Thyroid gland (tissue), 4 donors: Measurements from ENCODE around the gene SHH.

Experiments
- POLR2A ChIP-seq, 2 donors: fragments of 450-650 bp; IDR thresholded peaks; one replicate each; pipeline ENCODE4 v1.6.1; 2017; ENCODE audit warnings: antibody characterized with exemption in 2 of 2, mild to moderate bottlenecking in 2 of 2, moderate library complexity in 1 of 2
- TF ChIP-seq, protein P1 (sequence below), 6 experiments: fragments of 200-600 bp in 3 of 6; fragments of 450-650 bp in 3 of 6; sonication (generic) in 3 of 6; IDR thresholded peaks; one replicate each; pipeline ENCODE4 v1.5.1; 2016 to 2019; ENCODE audit warnings: antibody characterized with exemption in 6 of 6, mild to moderate bottlenecking in 2 of 6, inconsistent platforms in 1 of 6, moderate library complexity in 1 of 6

DNA sequence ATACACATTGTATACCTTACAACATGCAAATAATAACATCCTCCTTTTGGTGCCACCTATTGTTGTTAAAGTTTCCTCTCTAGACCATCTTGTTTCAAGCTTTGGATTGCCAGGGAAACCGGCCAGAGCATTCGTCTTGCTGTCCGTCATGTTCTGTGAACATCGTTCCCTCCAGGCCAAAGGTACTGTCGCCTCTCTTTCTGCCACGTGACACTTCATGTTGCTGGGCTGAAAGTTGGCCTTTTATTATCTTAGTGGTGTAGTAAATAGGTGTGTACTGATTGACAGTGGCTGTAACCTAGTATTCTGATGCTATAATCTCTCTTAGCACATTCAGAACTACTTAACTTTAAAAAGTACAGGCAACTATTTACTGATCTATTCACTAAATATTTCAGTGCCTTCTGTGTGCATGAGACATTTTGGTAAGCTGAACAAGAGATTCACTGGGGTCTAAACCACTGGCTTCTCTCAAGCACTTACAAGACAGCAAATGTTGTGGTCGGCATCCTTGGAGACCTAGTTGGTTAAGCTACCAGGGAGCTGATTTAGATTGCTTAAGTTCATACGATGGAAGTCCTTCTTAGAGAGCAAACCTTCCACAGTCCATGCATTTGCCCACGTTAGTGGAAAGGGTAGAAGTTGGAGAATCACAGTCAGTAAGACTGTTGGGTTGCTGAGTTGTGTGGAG is 52.4 kb downstream of the SHH start:
- TF ChIP-seq, protein P1, sequence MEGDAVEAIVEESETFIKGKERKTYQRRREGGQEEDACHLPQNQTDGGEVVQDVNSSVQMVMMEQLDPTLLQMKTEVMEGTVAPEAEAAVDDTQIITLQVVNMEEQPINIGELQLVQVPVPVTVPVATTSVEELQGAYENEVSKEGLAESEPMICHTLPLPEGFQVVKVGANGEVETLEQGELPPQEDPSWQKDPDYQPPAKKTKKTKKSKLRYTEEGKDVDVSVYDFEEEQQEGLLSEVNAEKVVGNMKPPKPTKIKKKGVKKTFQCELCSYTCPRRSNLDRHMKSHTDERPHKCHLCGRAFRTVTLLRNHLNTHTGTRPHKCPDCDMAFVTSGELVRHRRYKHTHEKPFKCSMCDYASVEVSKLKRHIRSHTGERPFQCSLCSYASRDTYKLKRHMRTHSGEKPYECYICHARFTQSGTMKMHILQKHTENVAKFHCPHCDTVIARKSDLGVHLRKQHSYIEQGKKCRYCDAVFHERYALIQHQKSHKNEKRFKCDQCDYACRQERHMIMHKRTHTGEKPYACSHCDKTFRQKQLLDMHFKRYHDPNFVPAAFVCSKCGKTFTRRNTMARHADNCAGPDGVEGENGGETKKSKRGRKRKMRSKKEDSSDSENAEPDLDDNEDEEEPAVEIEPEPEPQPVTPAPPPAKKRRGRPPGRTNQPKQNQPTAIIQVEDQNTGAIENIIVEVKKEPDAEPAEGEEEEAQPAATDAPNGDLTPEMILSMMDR (IDR thresholded peaks at IDR 0.05) = no peak
- no peak for TF ChIP-seq POLR2A (IDR thresholded peaks at IDR 0.05)
